ENCODE results near the gene DRG2. TPM values are rescaled to one million over a fixed set of nuclear protein-coding genes. Genes with fewer than 3 reads are reported as not detected.

DRG2 gene
- total and polyA plus RNA-seq, 10 donors, result 38.1 to 69.1 (median 49.4) TPM

- no peaks in the 10 kb centered on the region for H3K27me3 ChIP-seq (replicated peaks in 1 of 7)
- peaks cover 0 to 9% (median 0%) of the 10 kb centered on the region in 6 donors for H3K4me1 ChIP-seq
- H3K9me3 ChIP-seq, result no peaks in the 10 kb centered on the region
- intact Hi-C loops (cut with DNase I; ENCODE audit: low total_unique reads), result no loop called here
- TF ChIP-seq POLR2AphosphoS5 (IDR thresholded peaks at IDR 0.05) (no peak), POLR2A (IDR thresholded peaks at IDR 0.05) (no peak), CTCF (IDR thresholded peaks at IDR 0.05 in 8 of 11, conservative IDR thresholded peaks at IDR 0.05 in 3 of 11) (no peak)
- 88 to 99% (median 96%) methylated on average over 4 of the region's 4 CpGs for WGBS, 5 donors
- no peak for DNase-seq
- peaks cover 0 to 60% (median 29%) of the 10 kb centered on the region in 6 donors for H3K36me3 ChIP-seq
- no peak overlapping the region for H3K4me3 ChIP-seq
- no peak overlapping the region for H3K27ac ChIP-seq
Measured at GRCh38 chr17:18066866-18067265, 20.9 kb upstream of the DRG2 start.

GRCh38 chr17:18069101-18069500, 18.6 kb upstream of the DRG2 start:
- 90 to 100% (median 97%) methylated on average over 2 of the region's 2 CpGs for WGBS, 5 donors
- Histone ChIP-seq H3K4me1 (peaks cover 0 to 9% (median 0%) of the 10 kb centered on the region in 6 donors), H3K36me3 (peaks cover 0 to 37% (median 12%) of the 10 kb centered on the region in 6 donors), H3K4me3 (no peak overlapping the region), H3K9me3 (no peaks in the 10 kb centered on the region), H3K27me3 (replicated peaks in 1 of 7) (no peaks in the 10 kb centered on the region), H3K27ac (no peak overlapping the region)
- no peak for DNase-seq
- no peak for TF ChIP-seq CTCF (IDR thresholded peaks at IDR 0.05 in 8 of 11, conservative IDR thresholded peaks at IDR 0.05 in 3 of 11)
- no peak for TF ChIP-seq POLR2AphosphoS5 (IDR thresholded peaks at IDR 0.05)
- no peak for TF ChIP-seq POLR2A (IDR thresholded peaks at IDR 0.05)
- intact Hi-C loops (cut with DNase I; ENCODE audit: low total_unique reads), result no loop called here

GRCh38 chr17:18070861-18071340, 16.8 kb upstream of the DRG2 start:
- no peak for DNase-seq
- Histone ChIP-seq H3K4me1 (peaks cover 0 to 9% (median 0%) of the 10 kb centered on the region in 6 donors), H3K27ac (no peak overlapping the region), H3K27me3 (replicated peaks in 1 of 7) (no peaks in the 10 kb centered on the region), H3K9me3 (no peaks in the 10 kb centered on the region), H3K4me3 (no peak overlapping the region), H3K36me3 (peaks cover 0 to 19% (median under 1%) of the 10 kb centered on the region in 6 donors)
- WGBS, 5 donors, result 13 to 24% (median 21%) methylated on average over 8 of the region's 8 CpGs
- TF ChIP-seq POLR2A (IDR thresholded peaks at IDR 0.05) (no peak), POLR2AphosphoS5 (IDR thresholded peaks at IDR 0.05) (no peak)
- intact Hi-C loops (cut with DNase I; ENCODE audit: low total_unique reads), result no loop called here

- no peaks in the 10 kb centered on the region for H3K27me3 ChIP-seq (replicated peaks in 1 of 7)
- H3K36me3 ChIP-seq, result peaks cover 0 to 11% (median 0%) of the 10 kb centered on the region in 6 donors
- no peak for DNase-seq
- no peaks in the 10 kb centered on the region for H3K9me3 ChIP-seq
- H3K4me1 ChIP-seq, result peaks cover 0 to 9% (median 0%) of the 10 kb centered on the region in 6 donors
- TF ChIP-seq CTCF (IDR thresholded peaks at IDR 0.05 in 8 of 11, conservative IDR thresholded peaks at IDR 0.05 in 3 of 11), result no peak
- TF ChIP-seq POLR2A (IDR thresholded peaks at IDR 0.05), result no peak
- no peak for TF ChIP-seq POLR2AphosphoS5 (IDR thresholded peaks at IDR 0.05)
- no peak overlapping the region for H3K27ac ChIP-seq
- intact Hi-C loops (cut with DNase I; ENCODE audit: low total_unique reads), result no loop called here
- H3K4me3 ChIP-seq, result no peak overlapping the region
Measured at GRCh38 chr17:18071751-18072150, 16.0 kb upstream of the DRG2 start.

Measured in spleen (tissue), 11 donors.